HG03097 (cell line): ENCODE measurements around the gene RABL6.
"Not testable (repeated sequence)": the region's sequence is repeated elsewhere in the genome, so short reads cannot be mapped to it uniquely, and the experiment has no call there.

Experiments
- ATAC-seq: cut with Tn5 transposase; IDR thresholded peaks from one replicate; pipeline ENCODE4 v1.9.1; 2021; ENCODE audit not compliant: unreplicated experiment, low FRiP score

RABL6 gene

DNA sequence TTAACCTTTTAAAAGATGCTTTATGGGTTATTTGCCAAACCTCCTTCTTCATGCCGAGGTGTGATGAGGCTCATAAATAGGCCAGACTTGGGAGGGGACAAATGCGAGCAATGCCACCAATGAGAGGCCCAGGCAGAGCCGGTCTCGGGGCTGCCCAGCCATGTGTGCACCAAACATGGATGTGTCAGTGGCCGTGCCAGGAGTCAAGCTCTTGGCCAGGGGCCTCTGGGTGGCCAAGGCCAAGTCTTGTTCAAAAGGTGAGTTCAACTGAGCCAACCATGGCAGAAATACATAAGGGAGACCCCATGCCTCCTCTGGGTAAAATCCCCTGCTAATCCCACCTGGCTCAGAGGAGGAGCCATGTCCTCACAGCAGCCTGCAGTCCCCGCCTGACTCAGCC is 32.6 kb upstream of the RABL6 start:
- ATAC-seq = no peak

DNA sequence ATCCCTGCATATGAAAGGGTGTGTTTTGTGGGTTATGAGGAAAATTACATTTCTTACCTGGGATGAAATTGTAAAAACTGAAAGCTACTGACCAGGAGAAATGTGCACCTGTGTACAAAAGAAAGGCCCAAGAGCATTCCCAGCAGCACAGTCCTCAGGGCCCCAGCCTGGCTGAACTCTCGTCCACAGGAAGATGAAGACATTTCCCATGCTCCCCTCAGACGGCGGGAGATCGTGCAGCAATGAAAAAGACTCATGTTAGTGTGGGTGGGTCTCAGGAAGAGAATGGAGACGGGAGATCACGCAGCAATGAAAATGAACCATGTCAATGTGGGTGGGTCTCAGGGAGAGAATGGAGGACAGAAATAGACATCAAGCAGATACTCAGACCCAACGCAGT is 30.8 kb upstream of the RABL6 start:
- no peak for ATAC-seq

DNA sequence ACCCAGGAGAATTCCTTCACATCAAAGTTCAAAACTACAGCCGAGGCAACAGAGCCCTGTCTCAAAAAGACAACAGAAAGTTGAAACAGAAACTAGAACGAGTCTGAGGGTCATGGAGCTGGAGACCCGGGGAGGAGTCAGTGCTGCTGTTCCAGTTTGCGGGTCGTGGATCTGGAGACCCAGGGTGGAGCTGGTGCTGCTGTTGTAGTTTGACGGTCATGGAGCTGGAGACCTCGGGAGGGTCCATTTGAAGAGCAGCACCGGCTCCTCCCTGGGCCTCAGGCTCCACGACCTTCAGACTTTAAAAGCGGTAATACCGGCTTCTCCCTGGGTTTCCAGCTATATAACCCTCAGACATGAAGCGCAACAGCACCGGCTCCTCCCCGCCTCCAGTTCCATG is 30.4 kb upstream of the RABL6 start:
- ATAC-seq = no peak

DNA sequence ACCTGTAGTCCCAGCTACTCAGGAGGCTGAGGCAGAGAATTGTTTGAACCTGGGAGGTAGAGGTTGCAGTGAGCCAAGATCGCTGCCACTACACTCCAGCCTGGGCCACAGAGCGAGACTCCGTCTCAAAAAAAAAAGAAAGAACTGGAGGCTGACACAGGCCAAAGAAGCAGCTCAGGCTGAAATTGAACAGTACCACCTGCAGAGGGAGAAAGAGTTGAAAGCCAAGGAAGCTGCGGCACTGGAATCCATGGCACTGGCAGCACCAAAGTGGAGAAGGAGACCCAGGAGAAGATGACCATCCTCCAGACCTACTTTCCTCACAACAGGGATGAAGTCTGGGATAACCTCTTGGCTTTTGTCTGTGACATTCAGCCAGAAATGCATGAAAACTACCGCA is 27.9 kb upstream of the RABL6 start:
- ATAC-seq = no peak

DNA sequence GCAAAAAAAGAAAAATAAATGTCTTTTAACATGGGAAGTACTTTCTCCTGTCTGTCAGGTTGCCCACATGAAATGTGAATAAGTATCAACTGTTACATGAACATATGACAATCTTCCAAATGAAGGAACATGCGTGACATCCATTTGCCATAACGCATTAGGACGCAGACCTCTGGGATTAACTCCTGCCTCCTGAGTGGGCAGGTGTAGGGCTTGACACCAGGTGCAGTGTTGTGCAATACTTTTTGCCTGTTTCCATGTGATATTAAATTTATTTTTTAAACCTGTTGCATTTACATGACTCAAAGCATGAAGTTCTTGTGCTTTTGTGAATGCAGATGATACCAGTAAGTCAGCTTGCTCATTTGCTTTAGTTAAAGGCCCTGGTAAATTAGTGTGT is 25.3 kb upstream of the RABL6 start:
- ATAC-seq = no peak

DNA sequence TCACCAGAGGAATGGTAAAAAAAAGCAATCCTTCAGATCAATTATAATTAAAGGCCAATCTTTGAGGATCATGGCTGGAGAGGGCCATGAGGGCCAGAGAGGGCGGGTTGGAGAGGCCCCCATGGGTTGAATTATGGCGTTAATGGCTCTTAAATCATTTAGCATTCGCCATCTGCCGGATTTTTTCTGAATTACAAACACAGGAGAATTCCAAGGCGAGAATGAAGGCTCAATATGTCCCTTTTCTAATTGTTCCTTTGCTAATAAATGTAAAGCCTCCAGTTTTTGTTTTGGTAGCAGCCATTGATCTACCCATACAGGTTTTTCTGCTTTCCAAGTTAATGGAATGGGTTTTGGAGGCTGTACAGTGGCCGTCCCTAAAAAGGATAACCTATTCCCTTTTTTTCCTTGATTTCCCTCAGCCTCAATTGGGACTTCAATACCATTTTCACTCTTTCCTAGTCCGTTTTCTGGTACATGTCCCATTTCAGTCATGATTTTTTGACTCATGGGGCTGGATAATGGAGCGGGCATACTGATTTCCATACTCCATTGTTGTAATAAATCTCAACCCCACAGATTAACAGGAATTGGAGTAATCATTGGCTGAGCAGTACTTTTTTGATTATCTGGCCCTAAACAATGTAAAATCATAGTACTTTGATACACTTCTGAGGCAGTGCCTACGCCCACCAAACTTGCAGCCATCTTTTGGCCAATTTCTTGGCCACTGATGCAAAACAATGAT is 23.3 kb upstream of the RABL6 start:
- ATAC-seq = no peak

DNA sequence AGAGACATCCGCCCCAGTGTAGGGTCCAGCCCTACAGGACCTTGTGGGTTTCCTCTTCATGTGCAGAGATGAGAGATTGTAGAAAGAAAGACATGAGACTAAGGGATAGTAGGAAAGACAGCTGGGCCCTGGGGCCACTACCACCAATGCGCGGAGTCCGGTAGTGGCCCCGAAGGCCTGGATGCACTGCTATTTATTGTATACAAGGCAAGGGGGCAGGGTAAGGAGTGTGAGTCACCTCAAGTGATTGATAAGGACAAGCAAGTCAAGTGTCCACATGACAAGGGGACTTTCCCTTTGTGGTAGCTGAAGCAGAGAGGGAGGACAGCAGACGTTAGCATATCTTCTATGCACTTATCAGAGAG is 22.8 kb upstream of the RABL6 start:
- ATAC-seq = no peak

DNA sequence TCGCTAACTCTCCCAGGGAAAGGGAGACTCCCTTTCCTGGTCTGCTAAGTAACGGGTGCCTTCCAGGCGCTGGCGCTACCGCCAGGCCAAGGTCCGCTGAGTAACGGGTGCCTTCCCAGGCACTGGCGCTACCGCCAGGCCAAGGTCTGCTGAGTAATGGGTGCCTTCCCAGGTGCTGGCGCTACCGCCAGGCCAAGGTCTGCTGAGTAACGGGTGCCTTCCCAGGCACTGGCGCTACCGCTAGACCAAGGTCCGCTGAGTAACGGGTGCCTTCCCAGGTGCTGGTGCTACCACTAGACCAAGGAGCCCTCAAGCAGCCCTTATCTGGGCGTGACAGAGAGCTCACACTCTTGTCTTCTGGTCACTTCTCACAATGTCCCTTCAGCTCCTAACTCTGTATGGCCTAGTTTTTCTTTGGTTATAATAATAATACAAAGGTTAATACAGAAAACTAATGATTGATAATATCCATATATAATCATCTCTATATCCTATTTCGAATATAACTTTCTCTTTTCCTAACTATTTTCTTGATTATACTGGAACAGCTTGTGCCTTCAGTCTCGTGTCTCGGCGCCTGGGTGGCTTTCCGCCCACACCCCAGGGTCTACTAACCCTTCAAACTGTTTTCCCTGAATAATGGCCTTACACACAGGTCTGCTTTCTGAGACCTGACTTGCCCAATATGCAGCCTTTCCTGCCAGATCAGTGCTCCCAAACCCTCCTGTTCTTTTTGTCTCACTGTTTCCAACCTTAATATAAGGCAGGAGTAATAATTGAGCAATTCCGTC is 22.0 kb upstream of the RABL6 start:
- ATAC-seq = not testable (repeated sequence)

DNA sequence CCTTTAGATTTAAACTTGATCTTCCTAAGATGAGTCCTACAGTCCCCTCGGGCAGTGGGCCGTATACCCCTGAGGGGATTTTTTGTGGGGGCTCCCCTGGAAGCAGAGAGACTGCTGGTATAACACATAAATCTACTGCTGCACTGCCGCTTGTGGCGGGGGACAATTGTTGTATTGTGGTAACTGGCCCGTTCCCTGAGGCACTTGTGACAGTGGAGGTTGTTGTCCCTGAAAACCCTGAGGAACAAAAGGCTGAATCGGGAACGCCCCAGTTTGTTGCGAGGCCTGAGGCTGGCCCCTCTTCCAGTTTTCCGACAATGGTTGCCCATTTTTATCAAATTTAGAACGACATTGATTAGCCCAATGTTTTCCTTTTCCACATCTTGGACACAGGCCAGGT is 21.3 kb upstream of the RABL6 start:
- ATAC-seq = no peak

DNA sequence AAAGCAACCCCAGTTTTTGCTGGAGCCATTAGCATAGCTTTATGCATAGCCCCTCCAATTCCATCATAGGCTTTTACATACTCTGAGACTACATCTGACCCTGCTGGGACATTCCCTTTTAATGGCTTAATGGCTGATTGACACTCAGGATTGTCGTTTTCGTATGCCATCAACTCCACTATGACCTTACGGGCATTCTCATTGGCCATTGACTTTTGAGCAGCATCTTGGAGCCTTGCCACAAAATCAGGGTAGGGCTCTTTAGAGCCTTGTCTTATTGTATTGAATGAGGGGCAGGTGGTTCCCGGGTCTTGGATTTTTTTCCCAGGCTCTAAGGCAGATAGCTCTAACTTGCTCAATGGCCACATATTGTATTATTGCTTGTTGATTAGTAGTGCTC is 20.8 kb upstream of the RABL6 start:
- not testable (repeated sequence) for ATAC-seq

DNA sequence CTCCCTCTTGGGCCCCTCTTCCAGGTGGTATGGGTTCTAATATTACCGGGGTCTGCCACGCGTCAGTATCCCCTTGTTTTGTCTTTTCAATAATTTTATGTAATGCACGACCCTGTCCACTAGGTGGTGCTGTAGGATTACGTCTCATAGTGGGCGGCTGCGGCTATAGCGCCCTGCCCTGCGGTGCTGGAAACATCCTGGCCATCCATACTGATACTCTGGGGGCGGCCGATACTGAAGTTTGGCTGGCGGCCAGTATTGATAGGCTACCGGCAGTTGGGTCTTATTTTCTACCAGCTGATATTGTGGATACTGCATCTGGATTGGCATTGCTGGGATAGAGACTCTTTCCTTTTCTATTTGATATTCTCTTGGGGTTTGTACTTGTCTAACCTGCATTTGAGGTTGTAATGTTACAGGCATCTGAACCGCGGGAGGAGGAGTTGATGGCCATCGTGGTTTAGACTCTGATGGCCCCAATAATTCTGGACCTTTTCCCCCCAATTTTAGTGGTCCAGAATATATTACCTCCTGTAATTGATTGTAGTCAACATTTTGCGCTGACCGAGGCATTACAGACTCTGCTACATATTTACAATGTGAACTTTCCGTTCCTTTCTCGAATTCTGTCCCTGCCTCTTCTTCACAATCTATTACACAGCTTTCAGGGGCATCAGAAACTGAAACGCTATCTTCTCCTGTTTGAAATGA is 19.9 kb upstream of the RABL6 start:
- ATAC-seq = no peak

DNA sequence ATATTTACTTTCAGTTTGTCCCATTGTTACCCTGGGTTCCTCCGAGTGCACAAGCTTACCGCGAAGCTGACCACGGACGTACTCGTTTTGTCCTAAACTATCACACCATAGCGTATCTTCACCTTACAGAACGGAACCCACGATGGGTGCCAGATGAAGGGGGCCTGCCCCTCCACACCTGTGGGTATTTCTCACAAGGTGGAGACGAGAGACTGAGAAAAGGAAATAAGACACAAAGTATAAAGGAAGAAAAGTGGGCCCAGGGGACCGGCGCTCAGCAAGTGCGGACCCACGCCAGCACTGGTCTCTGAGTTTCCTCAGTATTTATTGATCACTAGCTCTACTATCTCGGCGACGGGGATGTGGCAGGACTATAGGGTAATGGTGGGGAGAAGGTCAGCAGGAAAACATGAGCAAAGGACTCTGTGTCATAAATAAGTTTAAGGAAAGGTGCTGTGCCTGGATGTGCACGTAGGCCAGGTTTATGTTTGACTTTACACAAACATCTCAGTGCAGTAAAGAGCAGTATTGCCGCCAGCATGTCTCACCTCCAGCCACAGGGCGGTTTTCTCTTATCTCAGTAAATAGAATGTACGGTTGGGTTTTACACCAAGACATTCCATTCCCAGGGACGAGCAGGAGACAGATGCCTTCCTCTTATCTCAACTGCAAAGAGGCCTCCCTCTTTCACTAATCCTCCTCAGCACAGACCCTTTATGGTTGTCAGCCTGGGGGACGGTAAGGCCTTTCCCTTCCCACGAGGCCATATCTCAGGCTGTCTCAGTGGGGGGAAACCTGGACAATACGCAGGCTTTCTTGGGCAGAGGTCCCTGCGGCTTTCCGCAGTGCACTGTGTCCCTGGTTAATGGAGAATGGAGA is 18.9 kb upstream of the RABL6 start:
- ATAC-seq = not testable (repeated sequence)

DNA sequence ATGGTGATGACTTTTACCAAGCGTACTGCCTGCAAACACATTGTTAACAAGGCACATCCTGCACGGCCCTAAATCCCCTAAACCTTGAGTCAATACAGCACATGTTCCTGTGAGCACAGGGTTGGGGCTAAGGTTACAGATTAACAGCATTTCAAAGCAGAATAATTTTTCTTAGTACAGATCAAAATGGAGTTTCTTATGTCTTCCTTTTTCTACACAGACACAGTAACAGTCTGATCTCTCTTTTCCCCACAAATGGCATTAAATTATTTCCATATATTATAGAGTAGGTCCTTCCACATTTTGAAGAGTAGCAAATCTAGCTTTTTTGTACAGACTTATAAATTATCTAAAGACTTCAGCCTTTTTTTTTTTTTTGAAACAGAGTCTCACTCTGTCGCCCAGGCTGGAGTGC is 18.2 kb upstream of the RABL6 start:
- ATAC-seq = no peak

DNA sequence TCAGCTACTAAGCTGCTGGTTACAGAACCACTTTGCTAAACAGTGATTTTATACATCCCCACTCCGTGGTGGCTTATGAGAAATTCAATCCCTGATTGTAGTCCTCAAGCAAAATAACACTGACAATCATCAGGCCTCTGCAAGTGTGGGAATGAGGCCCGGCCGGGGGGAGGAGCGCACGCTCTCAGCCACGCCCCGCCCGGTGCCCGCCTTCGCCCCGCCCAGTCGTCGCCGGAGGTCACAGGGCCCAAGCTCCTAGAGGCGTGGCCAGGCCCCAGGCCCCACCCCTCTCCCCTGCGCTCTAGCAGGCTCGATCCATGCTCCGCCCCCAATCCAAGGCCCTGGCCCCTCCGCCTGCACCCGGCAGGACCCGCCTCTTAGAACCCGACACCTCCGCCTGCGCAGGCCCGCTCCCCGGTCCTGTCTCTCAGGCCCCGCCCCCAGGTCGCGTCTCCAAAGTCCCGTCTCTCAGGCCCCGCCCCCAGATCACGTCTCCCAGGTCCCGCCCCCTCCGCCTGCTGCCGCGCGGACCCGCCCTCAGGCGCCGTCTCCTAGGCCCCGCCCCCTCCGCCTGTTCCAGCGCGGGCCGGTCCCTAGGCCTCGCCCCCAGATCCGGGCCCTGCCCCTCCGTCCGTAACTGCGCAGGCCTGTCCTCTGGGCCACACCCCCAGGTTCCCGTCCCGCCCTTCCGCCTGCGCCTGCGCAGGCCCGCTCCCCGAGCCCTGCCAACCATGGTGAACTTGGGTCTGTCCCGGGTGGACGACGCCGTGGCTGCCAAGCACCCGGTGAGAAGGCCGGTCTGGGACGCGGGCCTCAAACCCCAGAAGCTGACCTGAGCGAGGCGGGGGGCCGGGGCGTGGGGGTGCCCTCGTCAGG is 16.9 kb upstream of the RABL6 start, which contains the start of gene TMEM141:
TMEM141 (plus strand) TSS at position 705 of the 876 bp plus-strand sequence; CDS start at position 732, 27 bp downstream.
- peak; percentile 82 for ATAC-seq

DNA sequence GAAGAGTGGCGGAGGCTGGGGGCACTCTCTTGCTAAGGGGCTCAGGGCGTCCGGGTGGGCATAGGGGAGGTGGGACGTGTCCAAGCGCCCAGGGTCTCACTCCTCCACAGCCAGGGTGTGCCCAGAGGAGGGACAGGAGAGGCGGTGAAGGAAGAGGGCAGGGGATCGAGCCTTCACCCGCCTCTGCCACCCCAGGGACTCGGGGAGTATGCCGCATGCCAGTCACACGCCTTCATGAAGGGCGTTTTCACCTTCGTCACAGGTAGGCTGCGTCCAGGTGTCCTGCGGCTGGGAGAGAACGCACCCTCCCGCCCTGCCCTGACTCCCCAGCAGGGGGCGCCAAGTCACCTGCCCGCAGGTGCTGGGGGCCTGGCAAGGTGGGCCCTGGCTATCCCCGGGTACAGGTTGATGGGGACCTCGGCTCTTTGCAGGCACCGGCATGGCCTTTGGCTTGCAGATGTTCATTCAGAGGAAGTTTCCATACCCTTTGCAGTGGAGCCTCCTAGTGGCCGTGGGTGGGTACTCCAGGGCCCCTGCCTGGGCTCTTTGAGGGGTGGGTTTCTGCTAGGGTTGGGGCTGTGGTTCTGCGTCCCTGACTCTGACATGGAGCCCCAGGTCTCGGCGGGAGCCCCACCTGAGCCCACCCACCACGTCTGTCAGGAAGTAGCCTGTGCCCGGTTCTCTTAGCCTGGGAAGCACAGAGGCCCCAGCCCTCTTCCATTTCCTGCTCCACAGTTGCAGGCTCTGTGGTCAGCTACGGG is 16.1 kb upstream of the RABL6 start:
- ATAC-seq = no peak

DNA sequence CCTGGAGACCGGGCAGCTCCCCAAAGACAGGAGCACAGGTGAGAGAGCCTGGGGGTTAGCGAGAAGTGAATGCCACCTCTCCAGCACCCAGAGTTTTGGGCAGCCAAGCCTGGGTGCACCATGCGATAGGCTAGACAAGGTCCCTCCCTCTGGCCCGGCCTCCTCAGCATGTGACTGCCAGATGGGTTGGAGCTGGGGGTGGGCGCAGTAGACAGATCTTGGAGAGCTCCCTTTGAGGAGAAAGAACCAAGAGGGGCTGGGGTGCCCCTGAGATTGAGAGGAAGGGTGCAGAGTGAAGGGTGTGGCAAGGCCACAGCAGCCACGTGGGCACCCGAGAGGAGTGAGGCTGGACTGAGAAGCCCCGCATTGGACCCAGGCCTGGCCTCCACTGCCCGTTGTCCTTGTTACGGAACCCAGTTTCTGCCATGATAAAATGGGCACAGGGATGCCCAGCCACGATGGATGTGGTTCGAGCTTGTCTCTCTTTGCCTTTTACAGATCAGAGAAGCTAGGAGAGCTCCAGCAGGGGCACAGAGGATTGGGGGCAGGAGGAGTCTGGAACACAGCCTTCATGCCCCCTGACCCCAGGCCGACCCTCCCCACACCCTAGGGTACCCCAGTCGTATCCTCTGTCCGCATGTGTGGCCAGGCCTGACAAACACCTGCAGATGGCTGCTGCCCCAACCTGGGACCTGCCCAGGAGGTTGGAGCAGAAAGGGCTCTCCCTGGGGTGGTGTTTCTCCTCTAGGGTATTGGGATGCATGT is 15.2 kb upstream of the RABL6 start:
- no peak for ATAC-seq

DNA sequence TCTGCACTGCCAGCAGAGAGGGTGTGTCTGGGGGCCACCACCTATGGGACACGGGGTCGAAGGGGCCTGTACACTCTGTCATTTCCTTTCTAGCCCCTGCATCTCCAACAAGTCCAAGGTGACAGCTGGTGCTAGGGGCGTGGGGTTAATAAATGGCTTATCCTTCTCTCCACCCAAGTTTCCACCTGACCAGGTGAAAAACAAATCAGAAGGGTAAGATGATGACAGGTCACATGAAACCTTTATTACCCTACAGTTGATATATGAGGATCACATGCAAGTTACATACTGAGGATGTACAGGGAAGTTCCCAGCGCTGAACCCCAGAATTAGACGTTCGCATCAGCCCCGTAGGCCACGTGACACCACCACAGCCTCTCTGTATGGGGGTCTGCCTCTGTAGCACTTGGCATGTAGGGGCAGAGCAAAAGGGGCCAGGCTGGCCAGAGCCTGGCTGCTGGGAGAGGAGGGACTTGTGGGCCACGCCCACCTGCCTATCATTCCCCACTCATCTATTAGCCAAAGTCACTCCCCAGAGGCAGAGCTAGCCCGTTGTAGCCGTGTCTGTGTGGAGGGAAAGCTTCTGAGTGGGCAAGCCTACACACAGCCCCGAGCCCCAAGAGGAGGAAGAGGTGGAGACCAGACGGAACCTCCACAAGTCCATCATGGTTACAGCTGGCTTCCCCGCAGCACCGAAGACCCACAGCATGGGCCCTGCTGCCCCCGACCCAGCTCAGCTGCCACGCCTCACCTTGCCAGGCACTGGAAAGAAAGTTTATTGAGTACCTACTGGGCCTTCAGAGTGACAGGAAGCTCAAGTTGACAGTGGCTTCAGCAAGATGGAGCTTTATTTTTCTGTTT is 14.4 kb upstream of the RABL6 start:
- ATAC-seq = no peak
